ENCODE measurements around the gene CCDC201. TPM values are rescaled to one million over a fixed set of nuclear protein-coding genes. Genes with fewer than 3 reads are reported as not detected.

The CCDC201 gene
- total RNA-seq, 1 experiment from 2014 or later = not detected

GRCh38 chr7:45874408-45875131 lies 1.7 kb upstream of the CCDC201 start:
- Histone ChIP-seq H3K27ac (ENCODE audit: low read length) (no peak overlapping the region), H3K4me3 (ENCODE audit: low read depth in 2 of 2, low read length in 2 of 2) (no peak overlapping the region), H3K36me3 (ENCODE audit: control insufficient read depth, insufficient read depth, low read length) (no peaks in the 10 kb centered on the region), H3K4me1 (ENCODE audit: control insufficient read depth, insufficient read depth, low read length) (no peaks in the 10 kb centered on the region; the same call in 1 of the 2 replicates), H3K9me3 (ENCODE audit: control insufficient read depth, insufficient read depth, low read depth, low read length) (no peaks in the 10 kb centered on the region), H3K27me3 (ENCODE audit: control insufficient read depth, insufficient read depth, low read length) (peaks cover 4% of the 10 kb centered on the region; the same call in 1 of the 2 replicates)
- ChIA-PET POLR2A (no interaction called here), CTCF (no interaction called here)
- no peak for TF ChIP-seq SIN3A (IDR thresholded peaks at IDR 0.05; ENCODE audit: borderline replicate concordance, insufficient read depth, low read depth, low read length)
- TF ChIP-seq, protein P1, sequence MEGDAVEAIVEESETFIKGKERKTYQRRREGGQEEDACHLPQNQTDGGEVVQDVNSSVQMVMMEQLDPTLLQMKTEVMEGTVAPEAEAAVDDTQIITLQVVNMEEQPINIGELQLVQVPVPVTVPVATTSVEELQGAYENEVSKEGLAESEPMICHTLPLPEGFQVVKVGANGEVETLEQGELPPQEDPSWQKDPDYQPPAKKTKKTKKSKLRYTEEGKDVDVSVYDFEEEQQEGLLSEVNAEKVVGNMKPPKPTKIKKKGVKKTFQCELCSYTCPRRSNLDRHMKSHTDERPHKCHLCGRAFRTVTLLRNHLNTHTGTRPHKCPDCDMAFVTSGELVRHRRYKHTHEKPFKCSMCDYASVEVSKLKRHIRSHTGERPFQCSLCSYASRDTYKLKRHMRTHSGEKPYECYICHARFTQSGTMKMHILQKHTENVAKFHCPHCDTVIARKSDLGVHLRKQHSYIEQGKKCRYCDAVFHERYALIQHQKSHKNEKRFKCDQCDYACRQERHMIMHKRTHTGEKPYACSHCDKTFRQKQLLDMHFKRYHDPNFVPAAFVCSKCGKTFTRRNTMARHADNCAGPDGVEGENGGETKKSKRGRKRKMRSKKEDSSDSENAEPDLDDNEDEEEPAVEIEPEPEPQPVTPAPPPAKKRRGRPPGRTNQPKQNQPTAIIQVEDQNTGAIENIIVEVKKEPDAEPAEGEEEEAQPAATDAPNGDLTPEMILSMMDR (IDR thresholded peaks at IDR 0.05) = no peak
- TF ChIP-seq TCF7L2 (IDR thresholded peaks at IDR 0.05; ENCODE audit: low read depth, low read length) = no peak
- TF ChIP-seq, protein P2, sequence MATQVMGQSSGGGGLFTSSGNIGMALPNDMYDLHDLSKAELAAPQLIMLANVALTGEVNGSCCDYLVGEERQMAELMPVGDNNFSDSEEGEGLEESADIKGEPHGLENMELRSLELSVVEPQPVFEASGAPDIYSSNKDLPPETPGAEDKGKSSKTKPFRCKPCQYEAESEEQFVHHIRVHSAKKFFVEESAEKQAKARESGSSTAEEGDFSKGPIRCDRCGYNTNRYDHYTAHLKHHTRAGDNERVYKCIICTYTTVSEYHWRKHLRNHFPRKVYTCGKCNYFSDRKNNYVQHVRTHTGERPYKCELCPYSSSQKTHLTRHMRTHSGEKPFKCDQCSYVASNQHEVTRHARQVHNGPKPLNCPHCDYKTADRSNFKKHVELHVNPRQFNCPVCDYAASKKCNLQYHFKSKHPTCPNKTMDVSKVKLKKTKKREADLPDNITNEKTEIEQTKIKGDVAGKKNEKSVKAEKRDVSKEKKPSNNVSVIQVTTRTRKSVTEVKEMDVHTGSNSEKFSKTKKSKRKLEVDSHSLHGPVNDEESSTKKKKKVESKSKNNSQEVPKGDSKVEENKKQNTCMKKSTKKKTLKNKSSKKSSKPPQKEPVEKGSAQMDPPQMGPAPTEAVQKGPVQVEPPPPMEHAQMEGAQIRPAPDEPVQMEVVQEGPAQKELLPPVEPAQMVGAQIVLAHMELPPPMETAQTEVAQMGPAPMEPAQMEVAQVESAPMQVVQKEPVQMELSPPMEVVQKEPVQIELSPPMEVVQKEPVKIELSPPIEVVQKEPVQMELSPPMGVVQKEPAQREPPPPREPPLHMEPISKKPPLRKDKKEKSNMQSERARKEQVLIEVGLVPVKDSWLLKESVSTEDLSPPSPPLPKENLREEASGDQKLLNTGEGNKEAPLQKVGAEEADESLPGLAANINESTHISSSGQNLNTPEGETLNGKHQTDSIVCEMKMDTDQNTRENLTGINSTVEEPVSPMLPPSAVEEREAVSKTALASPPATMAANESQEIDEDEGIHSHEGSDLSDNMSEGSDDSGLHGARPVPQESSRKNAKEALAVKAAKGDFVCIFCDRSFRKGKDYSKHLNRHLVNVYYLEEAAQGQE (IDR thresholded peaks at IDR 0.05; ENCODE audit: insufficient read depth in 1 of 2, low read depth in 2 of 2, low read length in 1 of 2) = no peak
- TF ChIP-seq POLR2AphosphoS5 (IDR thresholded peaks at IDR 0.05; ENCODE audit: low read depth, low read length) = no peak
- in situ Hi-C loops (cut with HindIII; ENCODE audit: low pct_unique_long_range_greater_than_20kb, low sequenced_read_pairs) (no loop called here), intact Hi-C loops (cut with micrococcal nuclease; ENCODE audit: unreplicated experiment) (no loop called here)
- ATAC-seq = peak; percentile 73
- no TSS peak for BruUV-seq (replicated peaks)
- no peak for DNase-seq (ENCODE audit: low read depth, low spot score)

DNA sequence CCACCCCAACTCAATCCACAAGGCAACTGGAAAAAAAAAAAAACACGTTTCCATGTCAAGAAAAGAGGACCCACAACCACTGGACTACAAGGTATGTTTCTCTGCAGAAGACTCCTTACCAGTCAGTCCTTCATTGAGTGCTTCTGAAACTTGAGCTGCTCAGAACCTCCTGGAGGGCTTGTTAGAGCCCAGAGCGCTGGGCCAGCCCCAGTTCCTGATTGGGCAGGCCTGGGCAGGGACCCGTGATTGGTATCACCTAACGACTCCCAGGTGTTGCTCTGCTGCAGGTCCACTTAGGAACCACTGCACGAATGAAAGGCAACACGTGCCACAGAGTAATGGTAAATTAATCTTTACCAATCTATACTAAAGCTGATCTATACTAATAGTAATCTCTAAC lies 473 bp upstream of the CCDC201 start:
- in situ Hi-C loops (cut with HindIII; ENCODE audit: low pct_unique_long_range_greater_than_20kb, low sequenced_read_pairs) (no loop called here), intact Hi-C loops (cut with micrococcal nuclease; ENCODE audit: unreplicated experiment) (no loop called here)
- no peaks in the 10 kb centered on the region for H3K36me3 ChIP-seq (ENCODE audit: control insufficient read depth, insufficient read depth, low read length)
- BruUV-seq (replicated peaks) = no TSS peak
- ChIA-PET POLR2A (no interaction called here), CTCF (no interaction called here)
- H3K27me3 ChIP-seq (ENCODE audit: control insufficient read depth, insufficient read depth, low read length) = peaks cover 8% of the 10 kb centered on the region; the same call in 1 of the 2 replicates
- H3K27ac ChIP-seq (ENCODE audit: low read length) = no peak overlapping the region
- no peaks in the 10 kb centered on the region for H3K9me3 ChIP-seq (ENCODE audit: control insufficient read depth, insufficient read depth, low read depth, low read length)
- TF ChIP-seq, protein P2 (IDR thresholded peaks at IDR 0.05; ENCODE audit: insufficient read depth in 1 of 2, low read depth in 2 of 2, low read length in 1 of 2) = no peak
- TF ChIP-seq SIN3A (IDR thresholded peaks at IDR 0.05; ENCODE audit: borderline replicate concordance, insufficient read depth, low read depth, low read length) (no peak), POLR2AphosphoS5 (IDR thresholded peaks at IDR 0.05; ENCODE audit: low read depth, low read length) (no peak), TCF7L2 (IDR thresholded peaks at IDR 0.05; ENCODE audit: low read depth, low read length) (no peak)
- TF ChIP-seq, protein P1 (IDR thresholded peaks at IDR 0.05) = no peak
- no peak for DNase-seq (ENCODE audit: low read depth, low spot score)
- ATAC-seq = no peak
- no peak overlapping the region for H3K4me3 ChIP-seq (ENCODE audit: low read depth in 2 of 2, low read length in 2 of 2)
- H3K4me1 ChIP-seq (ENCODE audit: control insufficient read depth, insufficient read depth, low read length) = no peaks in the 10 kb centered on the region; the same call in 1 of the 2 replicates

All from Panc1 (cell line).